HepG2 (cell line): ENCODE data around the gene RPL23. TPM values are rescaled to one million over a fixed set of nuclear protein-coding genes. Genes with fewer than 3 reads are reported as not detected.
A peak's percentile ranks its signal among the peaks of the same experiment; 100 is the strongest.

Experiments used
- FOXA1 ChIP-seq, 2 experiments: fragments of 450-650 bp in 1 of 2; sonication (generic) in 1 of 2; formaldehyde crosslinking in 1 of 2; IDR thresholded peaks; 2 replicates each; pipeline versions ENCODE4 v1.4.0 to v1.6.1; 2016 to 2020; ENCODE audit warnings: missing genetic modification reagents in 1 of 2
- KAT8 ChIP-seq: IDR thresholded peaks from 2 replicates; pipeline ENCODE4 v1.6.1; 2016; ENCODE audit warnings: missing genetic modification reagents, missing compliant biosample characterization
- KDM4B ChIP-seq: sonication (generic); formaldehyde crosslinking; IDR thresholded peaks from 2 replicates; pipeline ENCODE4 v1.4.0; 2020; ENCODE audit warnings: missing genetic modification reagents
- KLF13 ChIP-seq: sonication (generic); formaldehyde crosslinking; IDR thresholded peaks from 2 replicates; pipeline ENCODE4 v1.4.0; 2020; ENCODE audit warnings: mild to moderate bottlenecking, missing genetic modification reagents
- KMT2B ChIP-seq: IDR thresholded peaks from 2 replicates; pipeline ENCODE4 v1.6.1; 2016; ENCODE audit warnings: missing genetic modification reagents, missing compliant biosample characterization
- NCOA1 ChIP-seq: sonication (generic); formaldehyde crosslinking; IDR thresholded peaks from 2 replicates; pipeline ENCODE4 v1.9.0; 2021; ENCODE audit warnings: missing genetic modification reagents
- NR2F1 ChIP-seq, 2 experiments: fragments of 450-650 bp in 1 of 2; formaldehyde crosslinking in 1 of 2; IDR thresholded peaks; 2 replicates each; pipeline versions ENCODE4 v1.5.0 to v1.6.1; 2016 to 2020; ENCODE audit warnings: mild to moderate bottlenecking in 1 of 2, missing compliant biosample characterization in 1 of 2, missing genetic modification reagents in 1 of 2, moderate library complexity in 1 of 2
- PRDM4 ChIP-seq: sonication (generic); formaldehyde crosslinking; IDR thresholded peaks from 2 replicates; pipeline ENCODE4 v1.9.0; 2021; ENCODE audit warnings: missing genetic modification reagents, borderline replicate concordance
- SCMH1 ChIP-seq: sonication (generic); formaldehyde crosslinking; IDR thresholded peaks from 2 replicates; pipeline ENCODE4 v1.9.0; 2021; ENCODE audit warnings: missing genetic modification reagents, mild to moderate bottlenecking, borderline replicate concordance
- SMAD3 ChIP-seq: sonication (generic); formaldehyde crosslinking; IDR thresholded peaks from 2 replicates; pipeline ENCODE4 v1.4.0; 2020; ENCODE audit warnings: missing genetic modification reagents
- SP140L ChIP-seq: sonication (generic); formaldehyde crosslinking; IDR thresholded peaks from 2 replicates; pipeline ENCODE4 v1.4.0; 2020; ENCODE audit warnings: missing genetic modification reagents, borderline replicate concordance
- ZBTB25 ChIP-seq: IDR thresholded peaks from 2 replicates; pipeline ENCODE4 v1.6.1; 2018; ENCODE audit warnings: missing genetic modification reagents
- ZFX ChIP-seq: sonication (generic); formaldehyde crosslinking; IDR thresholded peaks from 2 replicates; pipeline ENCODE4 v1.4.0; 2020; ENCODE audit warnings: mild to moderate bottlenecking, low read depth, missing genetic modification reagents, moderate library complexity
- ZKSCAN5 ChIP-seq: sonication (generic); formaldehyde crosslinking; IDR thresholded peaks from 2 replicates; pipeline ENCODE4 v1.5.1; 2020; ENCODE audit warnings: mild to moderate bottlenecking, missing genetic modification reagents
- ZMYM2 ChIP-seq: sonication (generic); formaldehyde crosslinking; IDR thresholded peaks from 2 replicates; pipeline ENCODE4 v1.8.0; 2022; ENCODE audit warnings: mild to moderate bottlenecking, missing genetic modification reagents
- ZNF253 ChIP-seq: sonication (generic); formaldehyde crosslinking; IDR thresholded peaks from 2 replicates; pipeline ENCODE4 v1.8.0; 2022; ENCODE audit warnings: mild to moderate bottlenecking, missing genetic modification reagents, borderline replicate concordance
- ZNF512B ChIP-seq: sonication (generic); formaldehyde crosslinking; IDR thresholded peaks from 2 replicates; pipeline ENCODE4 v1.5.1; 2020; ENCODE audit warnings: missing genetic modification reagents, mild to moderate bottlenecking, borderline replicate concordance
- ZNF660 ChIP-seq: sonication (generic); formaldehyde crosslinking; IDR thresholded peaks from 2 replicates; pipeline ENCODE4 v1.5.1; 2020; ENCODE audit warnings: mild to moderate bottlenecking, low read depth, missing genetic modification reagents, borderline replicate concordance
- ZNF766 ChIP-seq: sonication (generic); formaldehyde crosslinking; IDR thresholded peaks from 2 replicates; pipeline ENCODE4 v1.5.0; 2020; ENCODE audit warnings: missing genetic modification reagents, borderline replicate concordance
- polyA plus RNA-seq, 8 experiments: library from polyadenylated mRNA; depleted of rRNA in 3 of 8; stranded (reverse) in 7 of 8; unstranded in 1 of 8; fragments of >200 nt; fragmentation: Illumina TruSeq in 4 of 8; extraction: Trizol in 4 of 8; gene quantifications; 2 replicates each; pipeline versions ENCODE4 v1.2.1 to v1.2.3, GENCODE V29; 2011 to 2016; ENCODE audit warnings: low read depth in 4 of 8, missing spikeins in 1 of 8, mixed read lengths in 1 of 8; ENCODE audit not compliant: insufficient read depth in 1 of 8
- total RNA-seq, 5 experiments: library from RNA; depleted of rRNA; stranded (reverse); fragments of >200 nt; fragmentation: Illumina TruSeq; extraction: Trizol; gene quantifications; 2 replicates each; pipeline ENCODE4 v1.2.3, GENCODE V29; 2016; ENCODE audit warnings: low read depth in 1 of 5
- TF ChIP-seq, protein P1 (sequence below): sonication (generic); formaldehyde crosslinking; IDR thresholded peaks from 2 replicates; pipeline ENCODE4 v1.5.0; 2020; ENCODE audit warnings: missing genetic modification reagents

Gene RPL23
- total and polyA plus RNA-seq, 2 of the 13 experiments (the other 11 are each of a cell fraction or from before 2014, with no cell fraction given): 2,790 to 4,860 TPM

- TF ChIP-seq ZNF512B: no peak
- TF ChIP-seq KAT8: peak; percentile 63
- TF ChIP-seq PRDM4: 0 out of 2 replicates have a peak, but pooled peaks have one; percentile 77
- 0 out of 4 replicates have a peak, but pooled peaks of 1 of the 2 experiments have one; percentile 14 for TF ChIP-seq NR2F1 (CRISPR knock-in tag; IDR thresholded peaks at IDR 0.05)
- peak; percentile 31 for TF ChIP-seq ZNF766 (CRISPR knock-in tag)
- TF ChIP-seq ZMYM2 (CRISPR knock-in tag): peak; percentile 19
- TF ChIP-seq ZNF253 (CRISPR knock-in tag): peak; percentile 53; the same call in 1 of the 2 replicates
- no peak for TF ChIP-seq FOXA1 (IDR thresholded peaks at IDR 0.05)
- peak; percentile 27; the same call in 1 of the 2 replicates for TF ChIP-seq FOXA1 (CRISPR knock-in tag; IDR thresholded peaks at IDR 0.05)
- no peak for TF ChIP-seq SP140L (CRISPR knock-in tag)
- no peak for TF ChIP-seq ZNF660 (CRISPR knock-in tag)
- 0 out of 2 replicates have a peak, but pooled peaks have one; percentile 6 for TF ChIP-seq KDM4B (CRISPR knock-in tag)
- TF ChIP-seq, protein P1, sequence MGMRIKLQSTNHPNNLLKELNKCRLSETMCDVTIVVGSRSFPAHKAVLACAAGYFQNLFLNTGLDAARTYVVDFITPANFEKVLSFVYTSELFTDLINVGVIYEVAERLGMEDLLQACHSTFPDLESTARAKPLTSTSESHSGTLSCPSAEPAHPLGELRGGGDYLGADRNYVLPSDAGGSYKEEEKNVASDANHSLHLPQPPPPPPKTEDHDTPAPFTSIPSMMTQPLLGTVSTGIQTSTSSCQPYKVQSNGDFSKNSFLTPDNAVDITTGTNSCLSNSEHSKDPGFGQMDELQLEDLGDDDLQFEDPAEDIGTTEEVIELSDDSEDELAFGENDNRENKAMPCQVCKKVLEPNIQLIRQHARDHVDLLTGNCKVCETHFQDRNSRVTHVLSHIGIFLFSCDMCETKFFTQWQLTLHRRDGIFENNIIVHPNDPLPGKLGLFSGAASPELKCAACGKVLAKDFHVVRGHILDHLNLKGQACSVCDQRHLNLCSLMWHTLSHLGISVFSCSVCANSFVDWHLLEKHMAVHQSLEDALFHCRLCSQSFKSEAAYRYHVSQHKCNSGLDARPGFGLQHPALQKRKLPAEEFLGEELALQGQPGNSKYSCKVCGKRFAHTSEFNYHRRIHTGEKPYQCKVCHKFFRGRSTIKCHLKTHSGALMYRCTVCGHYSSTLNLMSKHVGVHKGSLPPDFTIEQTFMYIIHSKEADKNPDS (CRISPR knock-in tag): no peak
- peak; percentile 32; the same call in 1 of the 2 replicates for TF ChIP-seq SMAD3 (CRISPR knock-in tag)
- TF ChIP-seq NCOA1: no peak
- 0 out of 2 replicates have a peak, but pooled peaks have one; percentile 30 for TF ChIP-seq KLF13
- 0 out of 2 replicates have a peak, but pooled peaks have one; percentile 17 for TF ChIP-seq ZBTB25 (CRISPR knock-in tag)
- no peak for TF ChIP-seq ZKSCAN5
- TF ChIP-seq ZFX: peak; percentile 81
- peak; percentile 69 for TF ChIP-seq KMT2B
- no peak for TF ChIP-seq SCMH1 (CRISPR knock-in tag)
Measured at GRCh38 chr17:38869526-38870258, 16.2 kb upstream of the RPL23 start, which contains the start of gene LASP1 (continued).
